Stimulated activated CD8-positive, alpha-beta memory T cell treated with anti-CD3 and anti-CD28 coated beads, Interleukin-7, amount 100 ng/mL, for 24 hours (primary cell): ENCODE measurements around the gene TBC1D22A.

ENCODE experiments used
- DNase-seq: peaks from one replicate; pipeline ENCODE4 v3.0.0-alpha.2; 2020; ENCODE audit warnings: low read depth

TBC1D22A gene

GRCh38 chr22:47190957-47191670, 428.7 kb downstream of the TBC1D22A start:
- no peak for DNase-seq

- no peak for DNase-seq
These were observed 429.5 kb downstream of the TBC1D22A start for GRCh38 chr22:47191671-47192650.

DNA sequence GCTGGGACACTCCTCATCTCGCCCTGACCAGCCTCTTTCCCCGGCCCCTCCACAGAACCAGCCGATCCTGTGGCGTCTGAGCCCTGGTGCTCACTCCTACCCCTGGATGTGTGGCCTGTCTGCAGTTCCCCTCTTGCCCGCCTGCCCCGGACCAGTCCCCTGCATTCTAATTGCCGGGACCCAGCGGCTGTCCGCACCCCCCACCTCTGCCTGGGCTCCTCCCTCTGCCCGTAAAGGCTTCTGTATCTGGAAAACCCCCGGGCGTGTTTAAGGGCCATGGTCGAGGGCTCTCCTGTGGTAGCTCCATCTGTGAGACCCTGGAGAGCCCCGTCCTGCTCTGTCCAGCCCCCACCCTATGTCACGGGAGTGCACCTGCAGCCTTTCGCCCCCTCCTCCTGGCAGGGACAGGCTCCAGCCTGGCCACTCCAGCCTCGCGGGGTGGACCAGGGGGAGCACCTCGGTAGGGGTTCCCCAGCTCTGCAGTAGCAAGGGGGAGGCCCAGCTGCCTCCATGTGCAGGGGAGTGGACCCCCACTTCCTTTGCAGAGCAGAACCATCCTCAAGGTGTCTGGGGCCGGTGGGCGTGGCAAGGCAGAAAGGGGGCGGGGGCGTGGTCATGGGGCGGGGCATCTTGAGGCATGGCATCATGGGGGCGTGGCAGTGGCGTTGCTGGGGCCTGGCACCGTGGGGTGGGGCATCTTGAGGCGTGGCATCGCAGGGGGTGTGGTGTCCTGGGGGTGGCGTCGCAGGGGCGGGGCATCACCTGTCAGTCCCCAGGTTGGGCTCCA, 430.4 kb downstream of the TBC1D22A start:
- no peak for DNase-seq

DNA sequence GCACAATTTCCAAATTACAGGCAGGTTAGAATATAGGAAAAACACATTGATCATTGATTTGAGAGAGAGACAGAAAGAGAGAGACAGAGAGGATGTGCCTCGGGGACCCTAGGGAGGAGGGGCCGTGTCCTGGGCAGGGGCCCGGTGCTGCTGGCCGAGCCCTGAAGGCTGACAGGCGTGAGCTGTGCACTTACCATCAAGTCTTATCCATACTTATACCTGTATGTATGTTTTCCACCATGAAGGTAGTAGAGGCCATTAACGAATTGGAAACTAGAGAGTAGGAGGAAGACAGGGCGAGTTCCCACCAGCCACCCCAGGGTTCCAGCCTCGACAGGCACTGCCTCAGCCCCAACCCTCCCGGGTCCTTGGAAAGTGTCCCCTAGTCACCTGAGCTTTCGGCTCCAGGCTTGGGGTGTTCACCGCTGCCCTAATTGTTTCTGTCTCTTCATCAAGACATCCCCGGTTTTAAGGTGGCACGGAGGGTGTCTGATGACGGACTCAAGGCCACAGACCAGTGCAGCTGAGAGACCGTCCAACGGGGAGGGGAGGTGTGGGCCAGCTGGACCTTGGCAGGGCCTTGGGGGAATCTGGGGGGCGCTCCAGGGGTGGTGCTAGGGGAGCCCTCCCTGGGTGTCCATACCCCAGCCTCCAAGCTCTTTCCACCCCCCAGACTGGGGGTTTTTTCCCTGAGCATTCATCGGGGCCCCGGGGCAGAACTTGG, 431.3 kb downstream of the TBC1D22A start:
- DNase-seq: no peak

DNA sequence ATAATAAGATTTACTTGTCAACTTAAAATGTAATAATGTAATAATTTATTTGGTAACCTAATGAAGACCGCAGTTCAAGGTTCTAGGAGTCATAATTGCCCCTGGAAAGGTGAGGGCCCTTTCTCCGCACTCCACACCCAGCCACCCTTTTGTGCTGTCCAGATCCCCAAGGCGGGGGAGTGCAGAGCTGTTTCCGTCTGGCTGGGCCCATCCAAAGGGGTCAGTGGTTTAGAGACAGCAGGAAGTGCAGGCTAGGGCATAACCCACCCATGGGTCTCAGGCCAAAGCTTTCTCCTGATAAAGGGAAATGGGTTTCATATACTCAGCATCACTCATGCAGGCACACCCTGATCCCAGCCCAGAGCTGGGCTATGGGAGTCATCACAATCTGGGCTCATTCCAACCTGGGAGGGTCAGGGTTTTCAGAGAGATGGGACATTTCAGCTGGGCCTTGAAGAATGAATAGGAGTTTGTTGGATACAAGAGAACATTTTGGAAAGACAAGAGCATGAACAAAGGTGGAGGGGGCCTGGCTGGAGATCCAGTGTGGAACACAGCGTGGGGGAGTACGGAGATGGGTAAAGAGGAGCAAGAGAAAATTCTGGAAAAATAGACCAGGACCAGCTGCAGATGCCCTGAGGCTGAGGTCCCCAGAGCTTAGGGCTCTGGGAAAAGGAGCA, 432.2 kb downstream of the TBC1D22A start:
- no peak for DNase-seq

DNA sequence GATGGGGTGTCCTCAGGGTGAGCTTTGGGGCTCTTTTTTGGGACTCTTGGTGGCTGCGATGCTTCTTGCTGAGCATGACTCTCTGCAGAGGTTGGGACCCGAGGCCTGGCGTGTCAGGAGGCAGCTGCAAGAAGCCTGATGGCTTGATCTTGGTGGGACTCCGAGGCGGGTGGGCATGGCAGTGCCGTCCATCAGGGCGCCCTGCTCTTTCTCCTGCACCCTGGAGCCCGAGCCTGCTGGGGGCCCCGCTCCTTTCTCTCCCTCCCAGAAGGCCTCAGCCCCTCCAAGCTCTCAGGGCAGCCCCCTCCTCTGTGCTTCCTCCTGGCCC, 432.7 kb downstream of the TBC1D22A start:
- no peak for DNase-seq

DNA sequence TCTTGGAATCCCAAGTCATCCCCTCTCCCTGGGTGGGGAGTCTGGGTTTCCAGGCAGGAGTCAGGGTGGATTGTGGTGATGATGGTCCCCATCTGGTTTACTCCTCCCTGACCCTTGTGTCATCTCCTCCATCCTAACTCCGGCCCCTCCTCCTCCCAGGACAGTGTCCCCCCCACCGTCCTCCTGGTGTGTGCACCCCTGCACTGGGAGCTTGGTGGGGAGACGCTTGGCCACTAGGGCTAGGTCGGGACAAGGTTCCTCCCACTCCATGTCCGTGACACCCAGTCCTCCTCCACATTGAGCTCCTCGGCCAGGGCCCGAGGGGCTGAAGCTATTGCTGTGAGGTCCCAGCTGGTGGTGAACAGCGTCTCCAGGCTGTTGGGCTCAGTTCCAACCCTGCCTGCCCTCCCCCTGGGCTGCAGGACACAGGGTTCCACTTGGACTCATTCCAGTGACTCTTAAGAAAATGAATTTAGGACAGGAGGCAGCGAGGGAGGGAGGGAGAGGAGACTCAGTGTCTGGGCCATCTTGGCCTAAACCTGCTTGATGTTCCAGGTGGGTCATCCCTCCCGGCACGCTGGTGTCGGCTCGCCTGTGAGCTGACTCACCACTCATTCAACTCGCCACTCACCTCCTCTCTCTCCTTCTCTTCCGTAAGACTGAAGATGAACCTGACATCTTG, 433.2 kb downstream of the TBC1D22A start:
- no peak for DNase-seq

GRCh38 chr22:47196166-47196849, 433.9 kb downstream of the TBC1D22A start:
- no peak for DNase-seq

- DNase-seq: no peak
These were observed 434.7 kb downstream of the TBC1D22A start for GRCh38 chr22:47196881-47197772.

- no peak for DNase-seq
These were observed 435.5 kb downstream of the TBC1D22A start for GRCh38 chr22:47197773-47198500.

GRCh38 chr22:47198801-47199251, 436.4 kb downstream of the TBC1D22A start:
- no peak for DNase-seq

DNA sequence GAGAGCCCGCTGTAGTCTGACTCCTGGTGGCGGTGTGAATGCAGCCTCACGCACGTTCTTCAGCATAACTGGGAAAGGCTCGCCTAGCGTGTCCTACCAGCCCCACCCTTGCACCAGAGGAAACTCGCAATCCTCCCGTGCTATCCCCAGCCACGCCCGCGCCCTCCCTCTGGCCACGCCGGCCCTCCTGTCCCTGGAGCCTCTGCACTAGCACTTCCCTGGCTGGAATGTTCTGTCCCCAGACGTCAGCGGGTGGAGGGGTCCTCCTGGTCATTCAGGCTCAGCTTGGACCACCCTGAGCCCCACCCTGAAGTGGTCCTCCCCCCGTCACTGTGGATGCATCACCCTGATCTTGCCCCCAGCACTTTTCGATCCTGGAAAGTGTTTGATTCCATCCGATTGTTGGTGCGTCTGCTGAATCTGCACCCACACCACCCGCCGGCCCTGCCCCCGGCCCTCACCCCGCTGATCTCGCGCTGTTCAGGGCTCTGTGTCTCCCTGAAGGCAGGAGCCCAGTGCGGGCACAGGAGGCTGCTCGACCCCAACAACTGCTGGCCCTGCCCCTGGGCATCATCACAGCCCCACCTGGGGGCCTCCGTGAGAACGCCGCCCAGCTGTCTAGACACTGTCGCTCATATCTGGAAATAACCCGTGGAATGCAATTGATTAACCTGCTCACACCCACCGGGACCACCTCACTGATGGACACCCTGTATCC, 437.0 kb downstream of the TBC1D22A start:
- no peak for DNase-seq

DNA sequence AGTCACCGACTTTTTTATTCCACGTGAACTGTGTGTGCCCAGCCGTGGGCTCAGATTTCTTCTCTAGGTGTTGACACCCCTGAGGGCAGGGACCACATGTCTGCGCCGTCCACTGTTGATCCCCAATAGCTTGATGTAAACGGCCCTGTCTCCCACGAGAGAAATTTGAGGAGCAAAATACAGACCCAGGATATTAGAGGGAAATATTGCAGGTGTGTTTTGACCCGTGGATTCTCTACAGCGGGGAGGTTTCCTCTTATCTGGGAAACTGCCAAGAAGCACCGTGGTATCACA, 437.5 kb downstream of the TBC1D22A start:
- no peak for DNase-seq

GRCh38 chr22:47200273-47201051, 438.0 kb downstream of the TBC1D22A start:
- no peak for DNase-seq

DNA sequence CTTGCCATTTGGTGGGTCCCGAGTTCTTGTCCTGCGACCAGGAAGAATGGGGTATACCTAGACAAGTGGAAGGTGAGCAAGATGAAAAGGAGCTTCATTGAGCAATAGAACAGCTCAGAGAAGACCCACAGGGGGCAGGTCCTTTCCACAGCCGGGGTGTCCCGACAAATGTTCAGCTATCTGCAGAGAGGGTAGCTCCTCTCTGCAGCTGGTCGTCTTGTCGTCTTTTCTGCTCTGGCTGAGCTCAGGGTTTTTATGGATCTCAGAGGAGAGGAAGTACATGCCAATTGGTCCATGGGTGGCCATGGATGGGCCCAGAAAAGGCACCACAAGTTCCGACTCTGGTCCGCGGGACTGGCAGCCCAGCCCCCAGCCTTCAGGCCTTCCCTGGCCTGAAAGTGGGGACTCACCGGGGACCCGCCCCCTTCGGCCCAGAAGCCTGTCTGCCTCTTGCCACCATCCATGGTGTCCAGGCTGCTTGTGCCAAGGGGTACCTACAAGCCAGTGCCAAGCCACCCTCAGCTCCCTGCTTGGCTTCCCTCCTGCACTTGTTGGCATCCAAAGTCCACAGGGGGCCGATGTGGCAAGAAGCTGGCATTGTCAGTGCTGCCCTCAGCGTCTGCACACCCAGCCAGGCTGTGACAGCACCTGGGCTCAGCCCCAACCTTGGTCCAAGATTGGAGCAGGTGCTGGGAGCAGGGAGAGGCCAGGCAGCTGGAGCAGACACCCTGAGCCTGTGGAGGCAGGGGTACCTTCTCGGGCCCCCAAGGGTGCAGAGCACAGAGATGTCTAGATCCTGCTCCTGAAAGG, 438.9 kb downstream of the TBC1D22A start:
- DNase-seq: no peak
